PC-9 (cell line): ENCODE results near the gene CPNE7.

Experiments
- EZH2 ChIP-seq: fragments of 200-600 bp; sonication (generic); IDR thresholded peaks from 2 replicates; pipeline ENCODE4 v1.8.0; 2017; ENCODE audit warnings: antibody characterized with exemption, low read depth
- TF ChIP-seq, protein P1 (sequence below): fragments of 200-600 bp; sonication (generic); conservative IDR thresholded peaks from 2 replicates; pipeline ENCODE4 v1.6.1; 2017; ENCODE audit warnings: mixed run types, antibody characterized with exemption, mild to moderate bottlenecking, moderate library complexity

DNA sequence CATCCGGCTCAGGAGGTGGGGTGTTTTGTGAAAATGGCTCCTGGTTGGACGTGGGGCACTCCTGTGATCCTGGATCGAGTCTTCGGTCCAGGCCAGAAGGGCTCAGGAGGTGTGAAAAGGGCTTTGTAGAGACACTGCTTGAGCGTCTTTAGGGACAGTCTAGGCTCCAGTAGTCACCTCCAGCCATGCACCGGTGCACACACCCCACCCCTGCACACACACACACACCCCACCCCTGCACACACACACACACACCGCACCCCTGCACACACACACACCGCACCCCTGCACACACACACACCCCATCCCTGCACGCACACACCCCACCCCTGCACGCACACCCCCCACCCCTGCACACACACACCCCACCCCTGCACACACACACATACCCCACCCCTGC lies 62.9 kb downstream of the CPNE7 start:
- TF ChIP-seq EZH2: no peak
- TF ChIP-seq, protein P1, sequence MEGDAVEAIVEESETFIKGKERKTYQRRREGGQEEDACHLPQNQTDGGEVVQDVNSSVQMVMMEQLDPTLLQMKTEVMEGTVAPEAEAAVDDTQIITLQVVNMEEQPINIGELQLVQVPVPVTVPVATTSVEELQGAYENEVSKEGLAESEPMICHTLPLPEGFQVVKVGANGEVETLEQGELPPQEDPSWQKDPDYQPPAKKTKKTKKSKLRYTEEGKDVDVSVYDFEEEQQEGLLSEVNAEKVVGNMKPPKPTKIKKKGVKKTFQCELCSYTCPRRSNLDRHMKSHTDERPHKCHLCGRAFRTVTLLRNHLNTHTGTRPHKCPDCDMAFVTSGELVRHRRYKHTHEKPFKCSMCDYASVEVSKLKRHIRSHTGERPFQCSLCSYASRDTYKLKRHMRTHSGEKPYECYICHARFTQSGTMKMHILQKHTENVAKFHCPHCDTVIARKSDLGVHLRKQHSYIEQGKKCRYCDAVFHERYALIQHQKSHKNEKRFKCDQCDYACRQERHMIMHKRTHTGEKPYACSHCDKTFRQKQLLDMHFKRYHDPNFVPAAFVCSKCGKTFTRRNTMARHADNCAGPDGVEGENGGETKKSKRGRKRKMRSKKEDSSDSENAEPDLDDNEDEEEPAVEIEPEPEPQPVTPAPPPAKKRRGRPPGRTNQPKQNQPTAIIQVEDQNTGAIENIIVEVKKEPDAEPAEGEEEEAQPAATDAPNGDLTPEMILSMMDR: no peak
